Neural progenitor cell (in vitro differentiated cells): ENCODE data around the gene SEPTIN1.

Experiments used
- EZH2phosphoT487 ChIP-seq: fragments of 200-600 bp; sonication (generic); IDR thresholded peaks from 2 replicates; pipeline ENCODE4 v1.6.1; 2017; ENCODE audit warnings: antibody characterized with exemption
- TF ChIP-seq, protein P1 (sequence below): fragments of 200-600 bp; sonication (generic); IDR thresholded peaks from 2 replicates; pipeline ENCODE4 v1.5.1; 2017; ENCODE audit warnings: antibody characterized with exemption, mild to moderate bottlenecking

DNA sequence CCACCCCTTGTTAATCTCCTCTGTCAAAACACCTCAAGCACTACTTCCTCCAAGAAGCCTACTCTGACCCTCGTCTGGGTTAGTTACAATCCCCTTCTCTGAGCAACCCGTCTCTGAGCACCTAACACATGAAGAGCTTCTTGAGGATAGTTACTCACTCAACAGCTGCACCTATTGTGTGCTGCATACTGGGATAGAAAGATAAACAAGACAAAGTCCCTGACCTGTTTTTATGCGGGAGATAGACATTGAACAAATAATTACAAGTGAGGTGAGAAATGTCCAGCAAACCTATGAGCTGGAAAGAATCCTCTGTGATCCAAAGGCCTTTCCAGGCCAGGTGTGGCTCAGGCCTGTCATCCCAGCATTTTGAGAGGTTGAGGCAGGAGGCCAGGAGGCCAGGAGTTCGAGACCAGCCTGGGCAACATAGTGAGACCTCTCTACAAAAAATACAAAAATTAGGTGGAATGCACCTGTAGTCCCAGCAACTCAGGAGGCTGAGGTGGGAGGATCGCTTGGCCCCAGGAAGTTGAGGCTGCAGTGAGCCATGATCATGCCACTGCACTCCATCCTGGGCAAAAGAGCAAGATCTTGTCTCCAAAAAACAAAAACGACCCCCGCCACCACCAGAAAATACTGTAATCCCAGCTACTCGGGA, 19.5 kb upstream of the SEPTIN1 start:
- no peak for TF ChIP-seq EZH2phosphoT487
- TF ChIP-seq, protein P1, sequence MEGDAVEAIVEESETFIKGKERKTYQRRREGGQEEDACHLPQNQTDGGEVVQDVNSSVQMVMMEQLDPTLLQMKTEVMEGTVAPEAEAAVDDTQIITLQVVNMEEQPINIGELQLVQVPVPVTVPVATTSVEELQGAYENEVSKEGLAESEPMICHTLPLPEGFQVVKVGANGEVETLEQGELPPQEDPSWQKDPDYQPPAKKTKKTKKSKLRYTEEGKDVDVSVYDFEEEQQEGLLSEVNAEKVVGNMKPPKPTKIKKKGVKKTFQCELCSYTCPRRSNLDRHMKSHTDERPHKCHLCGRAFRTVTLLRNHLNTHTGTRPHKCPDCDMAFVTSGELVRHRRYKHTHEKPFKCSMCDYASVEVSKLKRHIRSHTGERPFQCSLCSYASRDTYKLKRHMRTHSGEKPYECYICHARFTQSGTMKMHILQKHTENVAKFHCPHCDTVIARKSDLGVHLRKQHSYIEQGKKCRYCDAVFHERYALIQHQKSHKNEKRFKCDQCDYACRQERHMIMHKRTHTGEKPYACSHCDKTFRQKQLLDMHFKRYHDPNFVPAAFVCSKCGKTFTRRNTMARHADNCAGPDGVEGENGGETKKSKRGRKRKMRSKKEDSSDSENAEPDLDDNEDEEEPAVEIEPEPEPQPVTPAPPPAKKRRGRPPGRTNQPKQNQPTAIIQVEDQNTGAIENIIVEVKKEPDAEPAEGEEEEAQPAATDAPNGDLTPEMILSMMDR: no peak
